ENCODE results near the gene CDKL1.

- no peak for TF ChIP-seq CTCF (IDR thresholded peaks at IDR 0.05)
- TF ChIP-seq POLR2A (IDR thresholded peaks at IDR 0.05; ENCODE audit: low read length), result no peak
- TF ChIP-seq RFX5 (IDR thresholded peaks at IDR 0.05), result no peak
- TF ChIP-seq MAZ (IDR thresholded peaks at IDR 0.05; ENCODE audit: borderline replicate concordance, low read depth, low read length), result no peak
- no peak for TF ChIP-seq FOXS1 (CRISPR knock-in tag; IDR thresholded peaks at IDR 0.05)
- TF ChIP-seq MYC (IDR thresholded peaks at IDR 0.05; ENCODE audit: borderline replicate concordance, low read length), result no peak
- no peak for TF ChIP-seq JUNB (IDR thresholded peaks at IDR 0.05)
- TF ChIP-seq, protein P1, sequence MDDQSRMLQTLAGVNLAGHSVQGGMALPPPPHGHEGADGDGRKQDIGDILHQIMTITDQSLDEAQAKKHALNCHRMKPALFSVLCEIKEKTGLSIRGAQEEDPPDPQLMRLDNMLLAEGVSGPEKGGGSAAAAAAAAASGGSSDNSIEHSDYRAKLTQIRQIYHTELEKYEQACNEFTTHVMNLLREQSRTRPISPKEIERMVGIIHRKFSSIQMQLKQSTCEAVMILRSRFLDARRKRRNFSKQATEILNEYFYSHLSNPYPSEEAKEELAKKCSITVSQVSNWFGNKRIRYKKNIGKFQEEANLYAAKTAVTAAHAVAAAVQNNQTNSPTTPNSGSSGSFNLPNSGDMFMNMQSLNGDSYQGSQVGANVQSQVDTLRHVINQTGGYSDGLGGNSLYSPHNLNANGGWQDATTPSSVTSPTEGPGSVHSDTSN (IDR thresholded peaks at IDR 0.05), result no peak
- no peak for TF ChIP-seq KDM1A (IDR thresholded peaks at IDR 0.05; ENCODE audit: low read depth)
- TF ChIP-seq JUN (IDR thresholded peaks at IDR 0.05), result no peak
- TF ChIP-seq, protein P2, sequence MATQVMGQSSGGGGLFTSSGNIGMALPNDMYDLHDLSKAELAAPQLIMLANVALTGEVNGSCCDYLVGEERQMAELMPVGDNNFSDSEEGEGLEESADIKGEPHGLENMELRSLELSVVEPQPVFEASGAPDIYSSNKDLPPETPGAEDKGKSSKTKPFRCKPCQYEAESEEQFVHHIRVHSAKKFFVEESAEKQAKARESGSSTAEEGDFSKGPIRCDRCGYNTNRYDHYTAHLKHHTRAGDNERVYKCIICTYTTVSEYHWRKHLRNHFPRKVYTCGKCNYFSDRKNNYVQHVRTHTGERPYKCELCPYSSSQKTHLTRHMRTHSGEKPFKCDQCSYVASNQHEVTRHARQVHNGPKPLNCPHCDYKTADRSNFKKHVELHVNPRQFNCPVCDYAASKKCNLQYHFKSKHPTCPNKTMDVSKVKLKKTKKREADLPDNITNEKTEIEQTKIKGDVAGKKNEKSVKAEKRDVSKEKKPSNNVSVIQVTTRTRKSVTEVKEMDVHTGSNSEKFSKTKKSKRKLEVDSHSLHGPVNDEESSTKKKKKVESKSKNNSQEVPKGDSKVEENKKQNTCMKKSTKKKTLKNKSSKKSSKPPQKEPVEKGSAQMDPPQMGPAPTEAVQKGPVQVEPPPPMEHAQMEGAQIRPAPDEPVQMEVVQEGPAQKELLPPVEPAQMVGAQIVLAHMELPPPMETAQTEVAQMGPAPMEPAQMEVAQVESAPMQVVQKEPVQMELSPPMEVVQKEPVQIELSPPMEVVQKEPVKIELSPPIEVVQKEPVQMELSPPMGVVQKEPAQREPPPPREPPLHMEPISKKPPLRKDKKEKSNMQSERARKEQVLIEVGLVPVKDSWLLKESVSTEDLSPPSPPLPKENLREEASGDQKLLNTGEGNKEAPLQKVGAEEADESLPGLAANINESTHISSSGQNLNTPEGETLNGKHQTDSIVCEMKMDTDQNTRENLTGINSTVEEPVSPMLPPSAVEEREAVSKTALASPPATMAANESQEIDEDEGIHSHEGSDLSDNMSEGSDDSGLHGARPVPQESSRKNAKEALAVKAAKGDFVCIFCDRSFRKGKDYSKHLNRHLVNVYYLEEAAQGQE (IDR thresholded peaks at IDR 0.05), result no peak
- no peak for TF ChIP-seq KDM5A (IDR thresholded peaks at IDR 0.05)
Measured at GRCh38 chr14:50371546-50371945, 25.1 kb downstream of the CDKL1 start.
